ENCODE results near the gene KCNAB1. TPM values are rescaled to one million over a fixed set of nuclear protein-coding genes. Genes with fewer than 3 reads are reported as not detected.

KCNAB1 gene
- total RNA-seq, 2 donors from 2014 or later = 0.49 to 0.81 TPM

DNA sequence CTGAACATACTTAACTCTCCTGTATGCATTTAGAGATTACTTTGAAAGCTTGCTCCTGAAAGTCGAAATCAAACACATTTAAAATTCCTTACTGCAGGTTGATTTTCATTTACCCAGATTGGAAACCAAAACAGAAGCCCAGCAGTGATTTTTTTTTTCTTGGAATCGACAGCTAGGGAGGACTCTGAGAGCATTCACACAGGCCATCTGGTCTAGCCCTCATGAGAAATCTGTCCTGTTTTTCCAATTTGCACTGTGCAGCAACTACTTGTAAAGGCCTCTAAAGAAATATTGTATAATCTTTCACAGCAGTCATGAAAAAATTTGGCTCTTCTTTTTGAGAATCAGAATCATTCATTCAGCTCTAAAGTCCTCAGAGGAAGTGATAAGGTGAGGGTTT is 179.2 kb downstream of the KCNAB1 start:
- TF ChIP-seq, protein P1, sequence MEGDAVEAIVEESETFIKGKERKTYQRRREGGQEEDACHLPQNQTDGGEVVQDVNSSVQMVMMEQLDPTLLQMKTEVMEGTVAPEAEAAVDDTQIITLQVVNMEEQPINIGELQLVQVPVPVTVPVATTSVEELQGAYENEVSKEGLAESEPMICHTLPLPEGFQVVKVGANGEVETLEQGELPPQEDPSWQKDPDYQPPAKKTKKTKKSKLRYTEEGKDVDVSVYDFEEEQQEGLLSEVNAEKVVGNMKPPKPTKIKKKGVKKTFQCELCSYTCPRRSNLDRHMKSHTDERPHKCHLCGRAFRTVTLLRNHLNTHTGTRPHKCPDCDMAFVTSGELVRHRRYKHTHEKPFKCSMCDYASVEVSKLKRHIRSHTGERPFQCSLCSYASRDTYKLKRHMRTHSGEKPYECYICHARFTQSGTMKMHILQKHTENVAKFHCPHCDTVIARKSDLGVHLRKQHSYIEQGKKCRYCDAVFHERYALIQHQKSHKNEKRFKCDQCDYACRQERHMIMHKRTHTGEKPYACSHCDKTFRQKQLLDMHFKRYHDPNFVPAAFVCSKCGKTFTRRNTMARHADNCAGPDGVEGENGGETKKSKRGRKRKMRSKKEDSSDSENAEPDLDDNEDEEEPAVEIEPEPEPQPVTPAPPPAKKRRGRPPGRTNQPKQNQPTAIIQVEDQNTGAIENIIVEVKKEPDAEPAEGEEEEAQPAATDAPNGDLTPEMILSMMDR (conservative IDR thresholded peaks at IDR 0.05) = no peak
- Mint-ChIP-seq H3K4me1 (no peaks in the 10 kb centered on the region), H3K27ac (no peak overlapping the region), H3K27me3 (ENCODE audit: insufficient read depth) (no peaks in the 10 kb centered on the region), H3K4me3 (no peak overlapping the region), H3K36me3 (ENCODE audit: low read depth) (no peaks in the 10 kb centered on the region), H3K9me3 (no peaks in the 10 kb centered on the region)
- Histone ChIP-seq H3K9ac (ENCODE audit: extremely low read depth, low read length, poor library complexity, severe bottlenecking) (no peak overlapping the region), H3K27me3 (ENCODE audit: control insufficient read depth, insufficient read depth, low read length, poor library complexity, severe bottlenecking) (peaks cover 19% of the 10 kb centered on the region), H3K4me3 (ENCODE audit: low read length) (no peak overlapping the region), H3K4me1 (ENCODE audit: control insufficient read depth, insufficient read depth, low read length) (no peaks in the 10 kb centered on the region), H3K36me3 (ENCODE audit: control insufficient read depth, insufficient read depth, low read length) (no peaks in the 10 kb centered on the region), H3K27ac (ENCODE audit: low read depth, low read length) (no peak overlapping the region), H3K9me3 (ENCODE audit: control insufficient read depth, low read length) (no peaks in the 10 kb centered on the region)
- no peak for DNase-seq
- WGBS, 2 experiments (ENCODE audit: insufficient coverage in 1 of 2, insufficient read length in 1 of 2) = 85 to 87% methylated on average over 1 to 2 of the region's 2 CpGs

DNA sequence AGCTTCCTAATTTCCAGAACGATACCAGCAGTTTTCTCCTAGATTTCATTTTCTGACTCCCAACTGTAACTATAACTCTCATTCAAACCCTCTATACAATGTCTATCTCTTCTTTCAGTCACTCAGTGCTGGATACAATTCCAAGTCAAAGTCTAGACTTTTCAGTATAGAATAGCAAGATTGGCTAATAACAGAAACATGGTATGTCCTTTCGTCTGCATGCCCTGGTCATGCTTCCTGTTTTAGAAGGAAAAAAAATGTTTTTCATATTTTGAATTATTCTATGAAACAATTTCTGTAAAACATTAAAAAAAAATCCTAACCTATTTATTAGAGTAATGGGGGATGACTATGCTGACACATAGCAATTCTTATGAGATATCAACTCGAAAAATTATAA is 180.0 kb downstream of the KCNAB1 start:
- DNase-seq = no peak
- no peak overlapping the region for H3K9ac ChIP-seq (ENCODE audit: extremely low read depth, low read length, poor library complexity, severe bottlenecking)
- no peaks in the 10 kb centered on the region for H3K4me1 ChIP-seq (ENCODE audit: control insufficient read depth, insufficient read depth, low read length)
- TF ChIP-seq, protein P1 (conservative IDR thresholded peaks at IDR 0.05) = no peak
- Mint-ChIP-seq H3K27me3 (ENCODE audit: insufficient read depth) (no peaks in the 10 kb centered on the region), H3K4me1 (no peaks in the 10 kb centered on the region), H3K36me3 (ENCODE audit: low read depth) (no peaks in the 10 kb centered on the region), H3K9me3 (no peaks in the 10 kb centered on the region), H3K4me3 (no peak overlapping the region), H3K27ac (no peak overlapping the region)
- H3K9me3 ChIP-seq (ENCODE audit: control insufficient read depth, low read length) = no peaks in the 10 kb centered on the region
- H3K27me3 ChIP-seq (ENCODE audit: control insufficient read depth, insufficient read depth, low read length, poor library complexity, severe bottlenecking) = peaks cover 11% of the 10 kb centered on the region
- WGBS, 2 experiments (ENCODE audit: insufficient coverage in 1 of 2, insufficient read length in 1 of 2) = 90 to 100% methylated on average over 1 to 3 of the region's 3 CpGs
- H3K36me3 ChIP-seq (ENCODE audit: control insufficient read depth, insufficient read depth, low read length) = no peaks in the 10 kb centered on the region
- no peak overlapping the region for H3K4me3 ChIP-seq (ENCODE audit: low read length)
- H3K27ac ChIP-seq (ENCODE audit: low read depth, low read length) = no peak overlapping the region

DNA sequence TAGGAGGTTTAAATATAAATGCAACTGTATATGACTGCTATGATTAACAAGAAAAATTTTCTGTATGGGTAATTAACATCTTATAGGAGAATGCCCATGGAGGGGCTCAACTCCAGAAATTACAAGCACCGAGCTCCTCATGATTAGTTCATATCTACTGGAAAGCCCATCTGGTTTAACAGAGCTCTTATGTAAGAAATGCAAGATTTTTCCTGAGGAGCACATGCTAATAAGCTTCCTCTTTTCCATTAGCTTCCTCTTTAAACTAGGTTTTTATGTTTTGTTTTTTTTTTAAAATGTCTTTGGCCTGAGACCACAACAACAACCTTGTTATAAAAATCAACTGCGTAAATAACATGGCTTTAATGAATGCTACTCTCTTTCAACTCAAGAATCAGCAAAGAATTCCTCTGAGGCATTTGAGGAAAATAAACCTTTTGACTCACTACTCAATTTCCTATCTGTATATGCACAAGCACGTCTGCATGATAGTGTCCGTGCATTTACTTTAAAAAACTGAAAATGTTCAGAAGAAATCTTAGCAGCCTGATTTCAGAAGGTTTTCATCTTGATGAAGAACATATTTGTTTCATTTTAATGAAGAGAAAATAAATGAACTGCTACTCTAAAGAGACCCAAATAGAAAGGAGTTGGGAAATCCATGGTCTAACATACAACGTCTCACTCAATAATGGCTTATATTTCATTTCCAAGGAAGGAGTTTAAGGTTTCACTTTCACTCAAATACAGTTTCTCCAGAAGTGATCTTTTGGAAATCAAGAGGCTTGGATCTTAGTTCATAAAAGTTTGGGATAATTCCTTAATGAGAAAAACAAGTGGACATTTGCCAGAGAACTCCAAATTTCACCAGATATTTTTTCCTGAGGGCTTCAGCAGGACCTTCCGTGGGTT is 180.8 kb downstream of the KCNAB1 start:
- H3K27ac ChIP-seq (ENCODE audit: low read depth, low read length) = no peak overlapping the region
- no peaks in the 10 kb centered on the region for H3K36me3 ChIP-seq (ENCODE audit: control insufficient read depth, insufficient read depth, low read length)
- no peaks in the 10 kb centered on the region for H3K27me3 Mint-ChIP-seq (ENCODE audit: insufficient read depth)
- H3K4me3 Mint-ChIP-seq = no peak overlapping the region
- no peak overlapping the region for H3K27ac Mint-ChIP-seq
- H3K27me3 ChIP-seq (ENCODE audit: control insufficient read depth, insufficient read depth, low read length, poor library complexity, severe bottlenecking) = peaks cover 11% of the 10 kb centered on the region
- no peaks in the 10 kb centered on the region for H3K4me1 ChIP-seq (ENCODE audit: control insufficient read depth, insufficient read depth, low read length)
- no peak overlapping the region for H3K4me3 ChIP-seq (ENCODE audit: low read length)
- H3K9ac ChIP-seq (ENCODE audit: extremely low read depth, low read length, poor library complexity, severe bottlenecking) = no peak overlapping the region
- H3K9me3 Mint-ChIP-seq = no peaks in the 10 kb centered on the region
- no peaks in the 10 kb centered on the region for H3K36me3 Mint-ChIP-seq (ENCODE audit: low read depth)
- DNase-seq = no peak
- WGBS, 2 experiments (ENCODE audit: insufficient coverage in 1 of 2, insufficient read length in 1 of 2) = 90 to 93% methylated on average over 2 to 6 of the region's 6 CpGs
- H3K9me3 ChIP-seq (ENCODE audit: control insufficient read depth, low read length) = no peaks in the 10 kb centered on the region
- H3K4me1 Mint-ChIP-seq = no peaks in the 10 kb centered on the region
- TF ChIP-seq, protein P1 (conservative IDR thresholded peaks at IDR 0.05) = no peak

Data from endodermal cell (in vitro differentiated cells).